Stimulated activated CD8-positive, alpha-beta memory T cell treated with anti-CD3 and anti-CD28 coated beads, Interleukin-7, amount 100 ng/mL, for 24 hours (primary cell): Measurements from ENCODE around the gene DNAJA2.
"Not testable (repeated sequence)": the region's sequence is repeated elsewhere in the genome, so short reads cannot be mapped to it uniquely, and the experiment has no call there.

Experiments
- DNase-seq: peaks from one replicate; pipeline ENCODE4 v3.0.0-alpha.2; 2020; ENCODE audit warnings: low read depth

DNAJA2 gene

DNA sequence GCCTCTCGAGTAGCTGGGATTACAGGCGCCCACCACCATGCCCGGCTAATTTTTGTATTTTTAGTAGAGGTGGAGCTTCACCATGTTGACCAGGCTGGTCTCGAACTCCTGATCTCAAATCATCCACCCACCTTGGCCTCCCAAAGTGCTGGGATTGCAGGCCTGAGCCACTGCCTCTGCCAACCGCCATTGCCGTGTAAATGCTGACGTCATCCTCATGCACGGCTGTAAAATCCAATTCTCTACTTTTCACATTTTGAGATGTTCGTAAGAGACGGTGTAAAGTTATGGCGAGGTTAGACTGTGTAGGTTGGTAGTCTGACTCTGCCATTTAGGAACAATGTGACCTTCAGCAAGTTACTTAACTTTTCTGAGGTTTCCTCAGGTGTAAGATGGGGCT is 1.7 kb upstream of the DNAJA2 start:
- DNase-seq: no peak

- no peak for DNase-seq
Measured at GRCh38 chr16:46974352-46974751, 878 bp upstream of the DNAJA2 start.

GRCh38 chr16:46973996-46974324 is 486 bp upstream of the DNAJA2 start:
- DNase-seq: no peak

GRCh38 chr16:46972429-46973206 is 856 bp downstream of the DNAJA2 start:
- DNase-seq: peak; percentile 27

- no peak for DNase-seq
Measured at GRCh38 chr16:46971271-46971670, 2.2 kb downstream of the DNAJA2 start.

DNA sequence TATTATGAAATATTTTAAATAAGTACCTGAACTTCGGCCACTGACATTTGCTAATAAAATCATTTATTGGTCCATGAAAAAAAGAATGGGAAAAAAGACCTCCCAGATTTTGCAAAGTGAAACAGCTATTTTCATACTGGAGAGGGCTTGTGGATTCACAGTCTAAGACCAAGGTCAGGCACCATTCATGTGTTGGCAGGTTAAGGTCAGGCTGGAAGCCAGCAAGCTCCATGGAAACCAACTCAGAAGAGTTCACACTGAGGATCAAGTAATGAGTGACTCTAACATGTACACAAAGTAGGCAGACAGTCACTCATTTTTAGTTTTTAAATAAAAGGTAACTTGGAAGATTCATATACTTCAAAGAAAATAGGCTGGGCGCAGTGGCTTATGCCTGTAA is 3.4 kb downstream of the DNAJA2 start:
- DNase-seq: no peak

- no peak for DNase-seq
Measured at GRCh38 chr16:46968063-46968435, 5.4 kb downstream of the DNAJA2 start.

DNA sequence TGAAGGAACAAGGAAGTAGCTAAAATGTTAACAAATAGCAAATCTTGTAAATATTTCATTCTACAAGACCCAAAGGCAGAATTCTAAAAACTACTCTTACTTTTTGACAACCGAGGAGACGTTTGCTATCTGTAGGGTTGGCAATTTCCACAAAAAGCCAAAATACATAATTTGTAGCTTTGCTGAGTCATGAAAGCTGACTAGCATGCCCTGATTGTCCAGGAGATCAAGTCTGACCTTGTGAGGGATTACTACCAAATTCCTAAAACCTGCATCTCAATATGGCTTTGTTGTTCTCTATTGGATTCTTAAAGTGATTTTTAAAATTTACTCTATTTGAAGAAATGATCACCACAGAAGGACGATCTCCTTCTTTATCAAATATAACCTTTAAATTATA is 10.8 kb downstream of the DNAJA2 start:
- no peak for DNase-seq

GRCh38 chr16:46961373-46962353 is 11.8 kb downstream of the DNAJA2 start:
- DNase-seq: no peak

DNA sequence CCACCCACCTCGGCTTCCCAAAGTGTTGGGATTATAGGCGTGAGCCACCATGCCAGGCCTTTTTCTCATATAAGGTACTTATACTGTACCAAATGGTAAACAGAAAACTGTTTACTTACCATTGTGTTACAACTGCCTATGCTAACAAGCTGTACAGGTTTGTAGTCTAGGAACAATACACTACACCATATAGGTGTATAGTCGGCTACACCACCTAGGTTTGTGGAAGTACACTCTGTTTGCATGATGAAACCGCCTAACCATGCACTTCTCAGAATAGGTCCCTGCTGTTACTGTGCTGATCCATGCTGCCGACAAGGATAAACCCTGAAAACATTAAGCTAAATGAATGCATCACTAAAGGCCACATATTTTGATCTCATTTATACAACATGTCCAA is 18.9 kb downstream of the DNAJA2 start:
- DNase-seq: no peak

GRCh38 chr16:46950009-46950408 is 23.5 kb downstream of the DNAJA2 start:
- no peak for DNase-seq

- no peak for DNase-seq
Measured at GRCh38 chr16:46949241-46949892, 24.1 kb downstream of the DNAJA2 start.

DNA sequence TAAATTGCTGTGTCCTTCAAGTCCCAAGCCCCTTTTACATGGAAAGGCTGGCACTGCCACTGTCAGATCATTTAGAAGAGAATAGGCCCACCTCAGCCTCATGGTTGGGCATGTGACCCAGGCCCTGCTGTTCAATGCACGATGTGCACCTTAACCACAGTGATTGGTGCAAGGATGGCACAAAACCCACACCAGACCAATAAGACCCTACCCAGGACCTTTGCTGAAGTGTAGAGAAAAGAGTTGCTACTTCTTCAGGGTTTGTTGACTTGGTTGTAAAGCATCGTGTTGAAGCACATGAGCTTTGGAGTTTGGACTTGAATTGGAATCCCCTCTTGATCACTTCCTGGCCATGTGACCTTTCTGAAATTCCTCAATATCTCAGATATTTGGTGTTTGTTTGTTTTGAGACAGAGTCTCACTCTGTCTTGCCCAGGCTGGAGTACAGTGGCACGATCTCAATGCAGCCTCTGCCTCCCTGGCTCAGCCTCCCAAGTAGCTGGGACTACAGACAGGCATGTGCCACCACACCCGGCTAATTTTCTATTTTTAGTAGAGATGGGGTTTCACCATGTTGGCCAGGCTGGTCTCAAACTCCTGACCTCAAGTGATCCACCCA is 24.8 kb downstream of the DNAJA2 start:
- DNase-seq: no peak

- DNase-seq: no peak
Measured at GRCh38 chr16:46947900-46948547, 25.4 kb downstream of the DNAJA2 start.

DNA sequence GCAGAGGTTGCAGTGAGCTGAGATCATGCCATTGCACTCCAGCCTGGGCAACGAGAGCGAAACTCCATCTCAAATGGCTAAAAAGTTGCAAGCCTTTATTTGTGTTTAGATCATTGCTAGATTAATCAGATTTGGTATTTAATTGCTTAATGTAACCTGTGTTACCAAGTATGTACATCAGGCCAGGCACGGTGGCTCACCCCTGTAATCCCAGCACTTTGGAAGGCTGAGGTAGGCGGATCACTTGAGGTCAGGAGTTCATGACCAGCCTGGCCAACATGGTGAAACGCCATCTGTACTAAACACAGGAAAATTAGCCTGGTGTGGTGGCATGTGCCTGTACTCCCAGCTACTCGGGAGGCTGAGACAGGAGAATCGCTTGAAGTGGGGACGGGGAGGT is 28.8 kb downstream of the DNAJA2 start:
- DNase-seq: not testable (repeated sequence)

- DNase-seq: no peak
Measured at GRCh38 chr16:46937536-46937935, 35.9 kb downstream of the DNAJA2 start.

GRCh38 chr16:46932802-46933201 is 40.7 kb downstream of the DNAJA2 start:
- no peak for DNase-seq

DNA sequence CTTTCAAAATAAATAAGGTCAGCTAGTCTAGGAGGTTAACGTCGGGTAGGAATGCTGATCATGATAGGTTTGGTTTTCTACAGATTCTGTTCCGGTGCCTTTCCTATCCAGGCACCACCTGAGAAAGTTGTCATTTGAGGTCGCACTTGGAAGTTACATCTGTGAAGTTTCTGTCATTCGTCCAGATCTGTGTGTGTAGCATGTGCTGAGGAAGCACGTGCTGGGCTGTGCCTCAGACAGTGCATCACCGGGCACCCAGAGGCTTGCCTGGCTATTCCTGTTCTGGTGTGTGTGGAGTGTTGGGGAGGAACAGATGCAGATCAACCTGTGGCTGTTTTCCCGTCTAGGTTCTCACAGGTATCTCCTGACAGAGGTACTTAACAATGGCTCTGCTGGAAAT is 42.6 kb downstream of the DNAJA2 start:
- DNase-seq: no peak

GRCh38 chr16:46929378-46930332 is 43.8 kb downstream of the DNAJA2 start:
- DNase-seq: peak; percentile 31

DNA sequence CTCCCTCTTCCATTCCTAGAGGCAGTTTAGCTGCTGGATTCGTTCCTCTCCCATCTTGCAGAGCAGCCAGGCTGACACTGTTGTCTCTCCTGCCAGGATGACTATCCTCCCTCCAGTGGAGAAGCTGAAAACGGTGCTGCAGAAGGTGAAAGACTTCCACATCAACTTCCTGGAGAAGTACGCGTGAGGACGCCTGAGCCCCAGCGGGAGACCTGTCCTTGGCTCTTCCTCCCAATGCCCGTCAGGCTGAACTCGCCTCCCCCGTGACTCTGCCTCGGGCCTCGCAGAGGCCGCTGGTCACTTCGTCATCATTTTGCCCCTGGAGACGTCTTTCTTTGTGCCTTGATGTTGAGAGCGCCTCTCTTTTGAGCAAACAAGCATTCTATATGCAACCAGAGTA is 44.7 kb downstream of the DNAJA2 start:
- no peak for DNase-seq

GRCh38 chr16:46927273-46927672 is 46.2 kb downstream of the DNAJA2 start:
- DNase-seq: no peak
